GM19324 (cell line): ENCODE measurements around the gene MT1F.

ENCODE experiments used
- ATAC-seq: cut with Tn5 transposase; IDR thresholded peaks from one replicate; pipeline ENCODE4 v1.9.1; 2021; ENCODE audit warnings: mild to moderate bottlenecking, moderate library complexity; ENCODE audit not compliant: unreplicated experiment, low FRiP score

The MT1F gene

DNA sequence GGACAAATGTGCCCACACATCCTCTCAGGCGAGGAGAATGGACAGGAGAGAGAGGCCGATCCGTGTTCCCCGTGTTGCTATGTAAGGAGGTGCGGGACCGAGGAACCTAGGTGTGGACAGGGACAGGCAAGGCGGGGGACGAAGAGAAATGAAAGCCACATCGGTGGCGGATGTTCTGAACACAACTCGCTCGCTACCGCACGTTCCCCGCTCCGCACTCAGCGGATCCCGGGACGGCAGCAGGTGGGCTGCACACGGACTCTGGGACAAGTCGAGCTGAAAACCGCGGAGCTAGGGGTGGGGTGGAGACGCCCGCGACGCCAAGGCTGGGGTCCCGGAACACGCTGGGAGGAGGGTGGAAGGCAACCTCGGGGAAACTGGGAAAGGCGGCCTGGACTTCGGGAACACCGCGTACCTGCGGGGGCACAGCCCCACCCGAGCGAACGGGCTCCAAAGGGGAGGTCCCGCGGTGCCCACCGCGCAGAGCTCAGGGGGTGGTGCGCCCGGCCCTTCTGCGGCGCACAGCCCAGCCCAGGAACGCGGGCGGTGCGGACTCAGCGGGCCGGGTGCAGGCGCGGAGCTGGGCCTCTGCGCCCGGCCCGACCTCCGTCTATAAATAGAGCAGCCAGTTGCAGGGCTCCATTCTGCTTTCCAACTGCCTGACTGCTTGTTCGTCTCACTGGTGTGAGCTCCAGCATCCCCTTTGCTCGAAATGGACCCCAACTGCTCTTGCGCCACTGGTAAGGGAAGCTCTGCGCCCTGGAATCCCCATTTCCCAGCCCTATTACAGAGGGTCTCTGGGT, 32.4 kb upstream of the MT1F start, which contains the start of gene MT1E:
TSS of gene MT1E (plus strand) at position 642 of the 803 bp plus-strand sequence. CDS start at position 713, 71 bp downstream.
- ATAC-seq = no peak

DNA sequence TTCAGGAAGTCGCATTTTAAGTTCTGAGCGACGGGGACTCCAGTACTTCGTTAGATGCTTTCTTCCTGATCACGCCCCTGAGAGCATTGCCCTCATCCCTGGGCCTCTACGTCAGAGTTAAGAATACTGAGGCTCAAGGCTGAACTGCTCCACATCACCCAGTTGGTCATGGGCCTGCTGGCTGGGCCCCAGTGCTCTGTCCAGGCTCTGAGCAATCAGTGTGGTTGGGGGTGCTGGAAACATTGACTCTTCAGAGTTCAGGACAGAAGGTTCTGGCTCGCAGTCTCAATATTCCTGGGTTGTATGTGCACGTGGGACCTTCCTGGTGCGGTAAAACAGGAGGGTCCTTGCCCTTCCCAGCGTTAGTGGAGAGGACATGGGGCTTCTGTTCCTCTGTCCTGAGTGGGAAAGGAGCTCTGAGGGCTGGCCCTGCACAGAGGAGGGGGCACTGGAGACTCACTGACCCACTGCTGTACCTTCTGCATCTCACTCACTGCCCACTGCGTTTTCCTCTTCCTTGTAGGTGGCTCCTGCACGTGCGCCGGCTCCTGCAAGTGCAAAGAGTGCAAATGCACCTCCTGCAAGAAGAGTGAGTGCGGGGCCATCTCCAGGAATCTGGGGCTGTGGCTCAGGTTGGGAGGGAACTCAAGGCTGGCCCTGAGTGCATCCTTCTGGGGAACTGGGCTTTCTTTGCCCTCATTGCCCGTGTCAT, 31.7 kb upstream of the MT1F start:
- ATAC-seq = no peak

DNA sequence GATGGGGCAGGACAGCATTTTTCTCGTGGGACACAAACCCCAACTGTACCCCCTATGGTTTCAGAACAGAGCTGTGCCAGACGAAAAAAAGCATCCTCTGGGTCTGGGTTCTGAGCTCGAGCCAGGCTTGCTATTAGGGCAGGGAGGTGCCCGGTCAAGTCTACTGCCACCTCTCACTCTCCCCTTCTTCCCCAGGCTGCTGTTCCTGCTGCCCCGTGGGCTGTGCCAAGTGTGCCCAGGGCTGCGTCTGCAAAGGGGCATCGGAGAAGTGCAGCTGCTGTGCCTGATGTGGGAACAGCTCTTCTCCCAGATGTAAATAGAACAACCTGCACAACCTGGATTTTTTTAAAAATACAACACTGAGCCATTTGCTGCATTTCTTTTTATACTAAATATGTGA, 31.1 kb upstream of the MT1F start:
- ATAC-seq = no peak

DNA sequence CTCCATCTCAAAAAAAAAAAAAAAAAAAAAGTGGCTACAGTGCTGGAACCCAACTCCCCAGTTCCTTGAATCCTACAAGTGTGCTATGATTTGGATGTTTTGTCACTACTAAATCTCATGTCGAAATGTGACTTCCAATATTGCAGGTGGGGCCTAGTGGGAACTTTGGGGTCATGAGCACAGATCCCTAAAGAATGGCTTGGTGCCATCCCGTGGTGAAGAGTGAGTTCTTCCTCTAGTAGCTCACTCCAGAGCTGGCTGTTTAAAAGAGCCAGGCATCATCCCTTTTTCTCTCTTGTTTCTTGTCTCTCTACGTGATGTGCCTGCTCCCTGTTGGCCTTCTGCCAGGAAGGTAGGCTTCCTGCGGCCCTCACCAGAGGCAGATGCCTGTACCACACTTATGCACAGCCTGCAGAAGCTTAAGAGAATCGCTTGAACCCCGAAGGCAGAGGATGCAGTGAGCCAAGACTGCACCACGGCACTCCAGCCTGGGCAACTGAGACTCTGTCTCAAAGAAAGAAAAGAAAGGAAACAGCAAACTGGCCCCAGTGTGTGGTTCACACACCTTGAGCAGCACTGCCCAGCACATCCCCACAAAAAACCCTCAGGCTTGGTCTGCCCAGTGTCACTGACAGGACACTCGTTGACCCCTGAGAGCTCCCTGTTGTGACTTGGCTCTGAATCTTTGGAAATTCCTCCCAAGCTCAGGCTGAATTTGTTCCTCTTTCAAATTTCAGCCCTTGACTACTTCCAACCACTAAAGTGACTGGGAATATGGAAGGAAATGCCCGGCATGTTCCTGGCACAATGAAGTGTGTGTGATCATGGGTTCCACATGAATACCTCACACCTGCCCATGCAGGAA, 29.0 kb upstream of the MT1F start:
- ATAC-seq = no peak

DNA sequence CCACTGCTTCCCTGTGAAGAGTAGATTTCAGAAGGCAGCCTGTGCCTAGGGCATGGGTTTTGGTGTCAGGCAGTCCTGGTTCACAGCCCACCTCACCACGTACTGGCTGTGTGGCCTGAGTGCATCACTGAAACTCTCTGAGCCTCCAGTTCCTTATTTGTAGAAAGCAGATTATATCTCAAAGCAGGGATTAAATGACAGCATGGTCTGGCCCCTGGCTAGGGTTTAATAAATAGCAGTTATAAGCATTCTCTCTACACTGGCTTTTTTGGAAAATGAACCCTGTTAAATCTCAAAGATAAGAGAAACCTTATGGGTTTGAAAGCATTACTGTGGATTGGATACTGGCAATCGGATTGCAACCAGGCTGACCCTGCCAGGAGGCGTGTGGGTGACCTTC, 28.2 kb upstream of the MT1F start:
- no peak for ATAC-seq

DNA sequence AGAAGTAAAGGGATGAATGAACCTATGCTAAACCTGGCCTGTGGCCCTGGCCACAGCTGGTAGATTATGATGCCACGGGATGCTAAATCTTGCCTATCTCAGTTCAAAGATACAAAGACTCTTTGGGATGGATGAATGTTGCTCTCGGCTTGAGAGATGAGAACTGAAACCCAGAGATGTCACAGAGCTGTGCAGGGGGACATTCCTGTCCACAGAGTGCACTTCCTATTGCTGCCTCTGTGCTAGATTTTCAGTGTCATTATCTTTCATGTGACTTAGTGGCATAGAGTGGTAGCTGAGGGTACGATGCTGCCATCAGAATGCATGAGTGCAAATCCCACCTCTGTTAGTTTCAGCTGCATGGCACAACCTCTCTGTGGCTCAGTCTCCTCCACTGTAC, 27.6 kb upstream of the MT1F start:
- ATAC-seq = peak; percentile 55

DNA sequence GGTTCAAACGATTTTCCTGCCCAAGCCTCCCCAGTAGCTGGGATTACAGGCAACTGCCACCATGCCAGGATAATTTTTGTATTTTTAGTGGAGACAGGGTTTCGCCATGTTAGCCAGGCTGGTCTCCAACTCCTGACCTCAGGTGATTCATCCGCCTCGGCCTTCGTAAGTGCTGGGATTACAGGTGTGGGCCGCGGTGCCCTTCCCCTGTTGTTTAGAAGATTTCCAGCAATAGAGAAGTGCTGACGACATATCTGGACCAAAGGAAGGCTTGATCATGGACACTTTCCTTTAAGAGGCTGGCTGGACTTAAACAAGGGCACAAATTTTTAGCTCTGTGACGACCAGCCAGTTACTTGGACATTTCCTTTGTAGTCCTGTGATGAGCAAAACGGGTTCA, 26.6 kb upstream of the MT1F start:
- no peak for ATAC-seq

DNA sequence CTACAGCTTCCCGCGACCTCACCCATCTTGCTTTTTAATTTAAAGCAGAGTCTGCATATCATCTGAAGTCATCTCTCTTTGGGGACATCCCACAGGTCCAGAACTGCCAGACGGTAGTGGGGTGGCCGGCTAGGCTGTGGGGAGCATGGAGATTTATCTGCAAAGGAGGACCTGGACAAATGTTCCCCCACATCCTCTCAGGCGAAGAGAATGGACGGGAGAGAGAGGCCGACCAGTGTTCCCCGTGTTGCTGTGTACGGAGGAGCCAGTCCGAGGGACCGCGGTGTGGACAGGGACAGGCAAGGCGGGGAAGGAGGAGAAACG, 26.0 kb upstream of the MT1F start:
- ATAC-seq = no peak

DNA sequence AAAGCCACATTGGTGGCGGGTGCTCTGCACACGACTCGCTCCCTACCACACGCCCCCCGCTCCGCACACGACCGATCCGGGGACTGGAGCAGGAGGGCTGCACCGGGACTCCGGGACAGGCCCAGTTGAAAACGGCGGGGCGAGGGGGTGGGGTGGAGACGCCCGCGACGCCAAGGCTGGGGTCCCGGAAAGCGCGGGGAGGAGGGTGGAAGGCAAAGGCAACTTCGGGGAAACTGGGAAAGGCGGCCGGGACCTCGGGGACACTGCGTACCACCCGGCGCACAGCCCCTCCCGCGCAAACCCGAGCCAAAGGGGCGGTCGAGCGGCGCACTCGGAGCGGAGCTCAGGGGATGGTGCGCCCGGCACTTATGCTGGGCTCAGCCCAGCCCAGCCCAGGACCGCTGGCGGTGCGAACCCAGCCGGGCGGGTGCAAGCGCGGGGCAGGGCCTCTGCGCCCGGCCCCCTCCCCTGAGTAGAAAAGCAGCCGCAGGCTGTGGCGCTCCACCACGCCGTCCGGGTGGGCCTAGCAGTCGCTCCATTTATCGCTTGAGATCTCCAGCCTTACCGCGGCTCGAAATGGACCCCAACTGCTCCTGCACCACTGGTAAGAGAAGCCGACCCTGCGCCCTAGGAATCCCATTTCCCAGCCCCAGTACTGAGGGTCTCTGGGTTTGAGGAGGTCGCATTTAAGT, 25.5 kb upstream of the MT1F start, which contains the start of gene MT1M:
TSS of gene MT1M (plus strand) at position 504 of the 692 bp plus-strand sequence. CDS start at position 577, 73 bp downstream.
- no peak for ATAC-seq

DNA sequence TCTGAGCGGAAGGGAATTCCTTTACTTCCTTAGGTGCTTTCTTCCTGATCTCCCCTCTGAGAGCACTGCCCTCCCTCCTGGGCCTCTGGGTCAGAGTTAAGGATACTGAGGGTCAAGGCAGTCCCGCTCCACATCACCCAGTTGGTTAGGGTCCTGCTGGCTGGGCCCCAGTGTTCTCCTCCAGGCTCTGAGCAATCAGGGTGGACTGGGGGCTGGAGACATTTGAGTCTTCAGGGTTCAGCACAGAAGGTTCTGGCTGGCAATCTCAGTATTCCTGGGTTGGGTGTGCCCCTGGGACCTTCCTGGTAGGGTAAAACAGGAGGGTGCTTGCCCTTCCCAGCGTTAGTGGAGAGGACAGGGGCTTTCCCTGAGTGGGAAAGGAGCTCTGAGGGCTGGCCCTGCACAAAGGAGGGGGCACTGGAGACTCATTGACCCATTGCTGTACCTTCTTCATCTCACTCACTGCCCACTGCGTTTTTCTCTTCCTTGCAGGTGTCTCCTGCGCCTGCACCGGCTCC, 24.9 kb upstream of the MT1F start:
- no peak for ATAC-seq

DNA sequence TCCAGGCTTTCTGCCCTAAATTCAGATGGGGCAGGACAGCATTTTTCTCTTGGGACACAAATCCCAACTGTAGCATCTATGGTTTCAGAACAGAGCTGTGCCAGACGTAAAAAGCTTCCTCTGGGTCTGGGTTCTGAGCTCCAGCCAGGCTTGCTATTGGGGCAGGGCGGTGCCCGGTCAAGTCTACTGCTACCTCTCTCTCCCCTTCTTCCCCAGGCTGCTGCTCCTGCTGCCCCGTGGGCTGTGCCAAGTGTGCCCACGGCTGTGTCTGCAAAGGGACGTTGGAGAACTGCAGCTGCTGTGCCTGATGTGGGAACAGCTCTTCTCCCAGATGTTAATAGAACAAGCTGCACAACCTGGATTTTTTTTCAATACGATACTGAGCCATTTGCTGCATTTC, 24.2 kb upstream of the MT1F start:
- no peak for ATAC-seq

DNA sequence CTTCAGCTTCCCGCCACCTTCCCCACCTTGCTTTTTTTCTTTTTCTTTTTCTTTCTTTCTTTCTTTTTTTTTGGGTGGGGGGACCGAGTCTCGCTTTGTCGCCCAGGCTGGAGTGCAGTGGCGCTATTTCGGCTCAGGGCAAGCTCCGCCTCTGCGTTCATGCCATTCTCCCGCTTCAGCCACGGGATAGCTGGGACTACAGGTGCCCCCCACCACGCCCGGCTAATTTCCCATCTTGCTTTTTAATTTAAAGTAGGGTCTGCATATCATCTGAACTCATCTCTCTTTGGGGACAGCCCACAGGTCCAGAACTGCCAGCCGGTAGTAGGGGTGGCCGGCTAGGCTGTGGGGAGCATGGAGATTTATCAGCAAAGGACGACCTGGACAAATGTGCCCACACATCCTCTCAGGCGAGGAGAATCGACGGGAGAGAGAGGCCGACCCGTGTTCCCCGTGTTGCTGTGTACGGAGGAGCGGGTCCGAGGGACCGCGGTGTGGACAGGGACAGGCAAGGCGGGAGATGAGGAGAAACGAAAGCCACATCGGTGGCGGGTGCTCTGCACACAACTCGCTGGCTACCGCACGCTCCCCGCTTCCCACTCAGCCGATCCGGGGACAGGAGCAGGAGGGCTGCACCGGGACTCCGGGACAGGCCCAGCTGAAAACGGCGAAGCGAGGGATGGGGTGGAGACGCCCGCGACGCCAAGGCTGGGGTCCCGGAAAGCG, 22.9 kb upstream of the MT1F start:
- ATAC-seq = no peak

DNA sequence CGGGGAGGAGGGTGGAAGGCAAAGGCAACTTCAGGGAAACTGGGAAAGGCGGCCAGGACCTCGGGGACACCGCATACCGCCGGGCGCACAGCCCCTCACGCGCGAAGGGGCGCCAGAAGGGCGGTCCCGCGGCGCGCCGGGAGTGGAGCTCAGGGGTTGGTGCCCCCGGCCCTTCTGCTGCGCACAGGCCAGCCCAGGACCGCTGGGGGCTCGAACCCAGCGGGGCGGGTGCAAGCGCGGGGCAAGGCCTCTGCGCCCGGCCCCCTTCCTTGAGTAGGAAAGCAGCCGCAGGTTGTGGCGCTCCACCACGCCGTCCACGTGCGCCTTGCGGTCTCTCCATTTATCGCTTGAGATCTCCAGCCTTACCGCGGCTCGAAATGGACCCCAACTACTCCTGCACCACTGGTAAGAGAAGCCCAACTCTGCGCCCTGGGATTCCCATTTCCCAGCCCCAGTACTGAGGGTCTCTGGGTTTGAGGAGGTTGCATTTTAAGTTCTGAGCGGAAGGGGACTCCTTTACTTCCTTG, 22.3 kb upstream of the MT1F start:
- ATAC-seq = no peak

DNA sequence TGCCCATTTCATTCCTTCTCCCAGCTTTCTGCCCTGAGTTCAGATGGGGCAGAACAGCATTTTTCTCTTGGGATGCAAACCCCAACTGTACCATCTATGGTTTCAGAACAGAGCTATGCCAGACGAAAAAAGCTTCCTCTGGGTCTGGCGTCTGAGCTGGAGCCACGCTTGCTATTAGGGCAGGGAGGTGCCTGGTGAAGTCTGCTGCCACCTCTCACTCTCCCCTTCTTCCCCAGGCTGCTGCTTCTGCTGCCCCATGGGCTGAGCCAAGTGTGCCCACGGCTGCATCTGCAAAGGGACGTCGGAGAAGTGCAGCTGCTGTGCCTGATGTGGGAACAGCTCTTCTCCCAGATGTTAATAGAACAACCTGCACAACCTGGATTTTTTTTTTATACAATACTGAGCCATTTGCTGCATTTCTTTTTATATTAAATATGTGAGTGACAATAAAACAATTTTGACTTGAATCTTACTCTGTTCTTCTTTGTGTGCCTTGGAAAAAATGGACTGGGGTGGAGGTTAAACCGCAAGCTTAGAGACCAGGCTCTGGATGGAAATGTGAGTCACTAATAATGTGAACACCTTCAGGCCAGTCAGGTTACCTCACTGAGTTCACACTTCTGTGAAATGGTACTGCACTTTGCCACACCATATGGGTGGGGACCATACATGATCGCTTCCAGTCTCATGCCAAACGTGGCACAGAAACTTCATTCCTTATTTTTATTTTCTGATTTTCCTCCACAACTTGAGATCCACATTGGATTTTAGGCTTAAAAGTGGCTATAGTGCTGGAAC, 20.9 kb upstream of the MT1F start:
- no peak for ATAC-seq

DNA sequence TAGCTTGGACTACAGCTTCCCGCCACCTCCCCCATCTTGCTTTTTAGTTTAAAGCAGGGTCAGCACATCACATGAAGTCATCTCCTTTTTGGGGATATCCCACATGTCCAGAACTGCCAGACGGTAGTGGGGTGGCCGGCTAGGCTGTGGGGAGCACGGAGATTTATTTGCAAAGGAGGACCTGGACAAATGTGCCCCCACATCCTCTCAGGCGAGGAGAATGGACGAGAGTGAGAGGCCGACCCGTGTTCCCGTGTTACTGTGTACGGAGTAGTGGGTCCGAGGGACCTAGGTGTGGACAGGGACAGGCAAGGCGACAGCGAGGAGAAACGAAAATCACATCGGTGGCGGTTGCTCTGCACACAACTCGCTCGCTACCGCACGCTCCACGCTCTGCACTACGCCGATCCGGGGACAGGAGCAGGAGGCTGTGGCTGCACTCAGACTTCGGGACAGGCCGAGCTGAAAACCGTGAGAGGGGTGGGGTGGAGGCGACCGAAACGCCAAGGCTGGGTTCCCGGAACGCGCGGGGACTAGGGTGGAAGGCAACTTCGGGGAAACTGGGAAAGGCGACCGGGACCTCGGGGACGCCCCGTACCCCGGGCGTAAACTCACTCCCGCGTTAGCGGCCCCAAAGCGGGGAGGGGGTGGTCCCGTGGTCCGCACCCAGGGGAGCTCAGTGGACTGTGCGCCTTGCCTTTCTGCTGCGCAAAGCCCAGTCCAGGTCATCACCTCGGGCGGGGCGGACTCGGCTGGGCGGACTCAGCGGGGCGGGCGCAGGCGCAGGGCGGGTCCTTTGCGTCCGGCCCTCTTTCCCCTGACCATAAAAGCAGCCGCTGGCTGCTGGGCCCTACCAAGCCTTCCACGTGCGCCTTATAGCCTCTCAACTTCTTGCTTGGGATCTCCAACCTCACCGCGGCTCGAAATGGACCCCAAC, 19.7 kb upstream of the MT1F start, which contains the start of gene MT1A:
TSS of gene MT1A (plus strand) at position 853 of the 937 bp plus-strand sequence. CDS start at position 926, 73 bp downstream.
- ATAC-seq = no peak

DNA sequence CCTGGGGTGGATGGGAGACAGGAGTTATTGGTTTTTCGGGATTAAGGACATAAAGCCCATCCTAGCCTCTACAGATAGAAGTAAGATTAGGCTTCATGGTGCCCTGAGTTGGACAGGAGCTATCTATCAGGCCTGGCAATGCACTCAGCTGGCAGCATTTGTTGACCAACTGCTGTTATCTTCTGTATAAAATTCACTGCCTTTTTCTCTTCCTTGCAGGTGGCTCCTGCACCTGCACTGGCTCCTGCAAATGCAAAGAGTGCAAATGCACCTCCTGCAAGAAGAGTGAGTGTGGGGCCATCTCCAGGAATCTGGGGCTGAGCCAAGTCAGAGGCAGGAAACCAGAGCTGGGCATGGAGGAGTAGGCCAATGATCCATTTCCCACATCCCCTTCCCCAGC, 18.7 kb upstream of the MT1F start:
- ATAC-seq = no peak

DNA sequence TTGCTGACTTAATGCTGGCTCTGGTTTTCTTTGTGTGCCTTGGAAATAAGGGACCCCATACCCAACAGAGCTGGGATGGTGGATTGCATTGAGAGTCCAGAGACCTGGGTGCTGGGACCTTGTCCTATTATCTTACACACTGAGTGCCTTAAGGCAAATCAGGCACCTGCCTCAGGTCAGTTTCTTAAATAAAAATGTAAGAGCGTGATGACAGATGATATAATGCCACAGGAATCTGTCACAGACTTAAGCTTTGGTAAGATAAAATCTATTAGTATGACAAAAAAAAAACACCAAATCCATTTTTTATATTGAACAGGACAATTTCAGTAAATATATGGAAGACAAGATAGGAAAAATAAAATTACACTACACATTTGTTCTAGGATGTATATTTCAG, 17.7 kb upstream of the MT1F start:
- no peak for ATAC-seq
